CD4-positive, alpha-beta T cell (primary cell): ENCODE data around the gene LDAH. TPM values are rescaled to one million over a fixed set of nuclear protein-coding genes. Genes with fewer than 3 reads are reported as not detected.

Experiments used
- ATAC-seq: fragments of 200-7000 bp; cut with Tn5 transposase; one replicate; pipeline ENCODE4 v1.10.0; 2022; ENCODE audit warnings: mild to moderate bottlenecking; ENCODE audit not compliant: poor library complexity
- CTCF ChIA-PET: fragments of 350-600 bp; sonication (Branson Sonifier 250); formaldehyde crosslinking; loops from one replicate; lab custom pipeline; 2021; ENCODE audit warnings: antibody characterized with exemption, inconsistent platforms; lab: Charles Lee
- POLR2A ChIA-PET: fragments of 350-600 bp; sonication (Branson Sonifier 250); formaldehyde crosslinking; loops from one replicate; lab custom pipeline; 2021; ENCODE audit warnings: antibody characterized with exemption, inconsistent platforms; lab: Charles Lee
- DNase-seq, 14 experiments: peaks; one replicate each; pipeline ENCODE4 v3.0.0-alpha.2; 2013 to 2020; ENCODE audit warnings: mixed read lengths in 2 of 14
- H3K27ac ChIP-seq, 2 donors: one replicate each; pipeline versions ENCODE4 v1.5.1 to v1.7.0; 2013; ENCODE audit warnings: low read length in 2 of 2, low read depth in 1 of 2, mild to moderate bottlenecking in 1 of 2
- H3K27me3 ChIP-seq, 2 experiments: 1 replicate in 1 of 2; 2 replicates in 1 of 2; pipeline versions ENCODE4 v1.6.1 to v1.7.0; 2013; ENCODE audit warnings: low read length in 2 of 2, control low read depth in 1 of 2, mild to moderate bottlenecking in 1 of 2, moderate library complexity in 1 of 2; ENCODE audit not compliant: insufficient read depth in 2 of 2, control insufficient read depth in 1 of 2
- H3K36me3 ChIP-seq: one replicate; pipeline ENCODE4 v1.6.1; 2013; ENCODE audit warnings: low read length, control low read depth; ENCODE audit not compliant: insufficient read depth
- H3K4me1 ChIP-seq: one replicate; pipeline ENCODE4 v1.6.1; 2013; ENCODE audit warnings: low read length, control low read depth; ENCODE audit not compliant: insufficient read depth
- H3K4me3 ChIP-seq: one replicate; pipeline ENCODE4 v1.5.1; 2013; ENCODE audit warnings: mild to moderate bottlenecking, low read length, moderate library complexity
- H3K9me3 ChIP-seq, 2 experiments: 1 replicate in 1 of 2; 2 replicates in 1 of 2; pipeline versions ENCODE4 v1.6.1 to v1.7.0; 2013; ENCODE audit warnings: low read length in 2 of 2, mild to moderate bottlenecking in 2 of 2, control low read depth in 1 of 2, moderate library complexity in 1 of 2; ENCODE audit not compliant: control insufficient read depth in 1 of 2, insufficient read depth in 1 of 2
- H3K27ac Mint-ChIP-seq: one replicate; pipeline ENCODE4 v1.8.0; 2020; ENCODE audit warnings: mixed read lengths
- H3K27me3 Mint-ChIP-seq: one replicate; pipeline ENCODE4 v1.8.0; 2021; ENCODE audit warnings: mixed read lengths
- H3K36me3 Mint-ChIP-seq: one replicate; pipeline ENCODE4 v1.8.0; 2021; ENCODE audit warnings: low read depth, mixed read lengths
- H3K4me1 Mint-ChIP-seq: one replicate; pipeline ENCODE4 v1.8.0; 2021; ENCODE audit warnings: low read depth, mixed read lengths
- H3K4me3 Mint-ChIP-seq: one replicate; pipeline ENCODE4 v1.8.0; 2020; ENCODE audit warnings: mild to moderate bottlenecking, mixed read lengths
- H3K9me3 Mint-ChIP-seq: one replicate; pipeline ENCODE4 v1.8.0; 2020; ENCODE audit warnings: mixed read lengths
- CTCF ChIP-seq: fragments of 200-600 bp; IDR thresholded peaks from one replicate; pipeline ENCODE4 v1.8.0; 2022; ENCODE audit warnings: antibody characterized with exemption, mild to moderate bottlenecking
- intact Hi-C, 2 experiments: fragments of 100-400 bp; cut with DNase I in 1 of 2; cut with micrococcal nuclease in 1 of 2; formaldehyde crosslinking; loops; one replicate each; pipeline versions ENCODE4 v1.15.1 to v1.9.0; 2023 to 2025; cut with DNase I, micrococcal nuclease
- total RNA-seq, 174 experiments: library from RNA in 2 of 174; stranded (reverse) in 2 of 174; gene quantifications; one replicate each; pipeline ENCODE4 v1.2.3 and lab custom pipeline; 2021 to 2026

The LDAH gene
- total RNA-seq, 2 experiments from 2014 or later, result 6.5 to 7.2 TPM

DNA sequence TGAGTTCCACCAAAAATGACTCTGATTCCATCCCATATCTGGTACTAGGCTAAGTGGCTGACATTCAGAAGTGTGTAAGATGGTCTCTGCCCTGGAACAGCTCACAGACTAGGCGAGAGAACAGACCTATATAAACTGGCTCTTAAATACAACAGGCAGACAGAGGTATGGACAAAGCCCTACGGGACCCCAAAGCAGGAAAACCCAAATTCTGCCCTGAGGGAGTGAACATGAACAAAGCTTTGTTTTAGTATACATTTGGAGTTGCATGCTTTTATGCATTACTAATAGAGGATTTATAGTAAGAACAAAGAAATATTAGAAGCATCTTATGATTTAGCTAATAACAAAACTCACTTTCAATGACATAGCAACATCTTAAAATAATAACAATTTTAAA is 130.8 kb downstream of the LDAH start:
- ATAC-seq, result no peak
- DNase-seq, result no peak
- intact Hi-C loops, result no loop called here
- H3K36me3 Mint-ChIP-seq, result peaks cover 69% of the 10 kb centered on the region
- no peak overlapping the region for H3K4me3 ChIP-seq
- no peaks in the 10 kb centered on the region for H3K9me3 ChIP-seq
- ChIA-PET CTCF (no interaction called here), POLR2A (no interaction called here)
- no peaks in the 10 kb centered on the region for H3K4me1 Mint-ChIP-seq
- H3K27ac Mint-ChIP-seq, result no peak overlapping the region
- no peaks in the 10 kb centered on the region for H3K9me3 Mint-ChIP-seq
- H3K27me3 ChIP-seq, result no peaks in the 10 kb centered on the region
- no peak for TF ChIP-seq CTCF
- H3K4me3 Mint-ChIP-seq, result no peak overlapping the region
- H3K27ac ChIP-seq, result no peak overlapping the region
- peaks cover 46% of the 10 kb centered on the region for H3K36me3 ChIP-seq
- no peaks in the 10 kb centered on the region for H3K27me3 Mint-ChIP-seq
- no peaks in the 10 kb centered on the region for H3K4me1 ChIP-seq

- no peak overlapping the region for H3K4me3 ChIP-seq
- ChIA-PET CTCF (no interaction called here), POLR2A (no interaction called here)
- DNase-seq (no peak), ATAC-seq (no peak)
- H3K36me3 ChIP-seq, result peaks cover 46% of the 10 kb centered on the region
- H3K9me3 ChIP-seq, result no peaks in the 10 kb centered on the region
- intact Hi-C loops, result no loop called here
- H3K36me3 Mint-ChIP-seq, result peaks cover 72% of the 10 kb centered on the region
- H3K4me3 Mint-ChIP-seq, result no peak overlapping the region
- H3K27me3 Mint-ChIP-seq, result no peaks in the 10 kb centered on the region
- H3K9me3 Mint-ChIP-seq, result no peaks in the 10 kb centered on the region
- no peak overlapping the region for H3K27ac ChIP-seq
- no peak for TF ChIP-seq CTCF
- no peaks in the 10 kb centered on the region for H3K27me3 ChIP-seq
- H3K4me1 Mint-ChIP-seq, result no peaks in the 10 kb centered on the region
- no peaks in the 10 kb centered on the region for H3K4me1 ChIP-seq
- H3K27ac Mint-ChIP-seq, result no peak overlapping the region
Measured at GRCh38 chr2:20691076-20691734, 131.7 kb downstream of the LDAH start.

- no peak for TF ChIP-seq CTCF
- ChIA-PET CTCF (no interaction called here), POLR2A (no interaction called here)
- Histone ChIP-seq H3K9me3 (no peaks in the 10 kb centered on the region), H3K4me3 (no peak overlapping the region), H3K27ac (no peak overlapping the region), H3K4me1 (no peaks in the 10 kb centered on the region), H3K36me3 (peaks cover 48% of the 10 kb centered on the region), H3K27me3 (no peaks in the 10 kb centered on the region)
- Mint-ChIP-seq H3K4me3 (no peak overlapping the region), H3K27me3 (no peaks in the 10 kb centered on the region), H3K27ac (no peak overlapping the region), H3K4me1 (no peaks in the 10 kb centered on the region), H3K36me3 (peaks cover 84% of the 10 kb centered on the region), H3K9me3 (no peaks in the 10 kb centered on the region)
- no peak for ATAC-seq
- intact Hi-C loops, result no loop called here
- DNase-seq, result no peak
Measured at GRCh38 chr2:20689428-20690264, 133.3 kb downstream of the LDAH start.
